GM06990 (cell line): ENCODE measurements around the gene AKT3.

Source experiments
- DNase-seq: peaks from one replicate; pipeline ENCODE4 v3.0.0-alpha.2; 2011; ENCODE audit not compliant: insufficient read length; ENCODE audit errors: extremely low read depth
- H3K27me3 ChIP-seq: replicated peaks from 2 replicates; pipeline ENCODE4 v1.6.0; 2011; ENCODE audit warnings: low read length; ENCODE audit not compliant: control insufficient read depth, insufficient read depth
- H3K36me3 ChIP-seq: 2 replicates; pipeline ENCODE4 v1.5.1; 2011; ENCODE audit warnings: low read length; ENCODE audit not compliant: control insufficient read depth, insufficient read depth
- H3K4me3 ChIP-seq: replicated peaks from 2 replicates; pipeline ENCODE4 v1.5.1; 2011; ENCODE audit warnings: low read depth, mild to moderate bottlenecking, control low read depth, low read length
- TF ChIP-seq, protein P1 (sequence below): IDR thresholded peaks from 2 replicates; pipeline ENCODE4 v1.5.1; 2011; ENCODE audit warnings: low read length, control low read depth, mild to moderate bottlenecking, inconsistent platforms; ENCODE audit not compliant: insufficient read depth, poor library complexity, severe bottlenecking

AKT3 gene

DNA sequence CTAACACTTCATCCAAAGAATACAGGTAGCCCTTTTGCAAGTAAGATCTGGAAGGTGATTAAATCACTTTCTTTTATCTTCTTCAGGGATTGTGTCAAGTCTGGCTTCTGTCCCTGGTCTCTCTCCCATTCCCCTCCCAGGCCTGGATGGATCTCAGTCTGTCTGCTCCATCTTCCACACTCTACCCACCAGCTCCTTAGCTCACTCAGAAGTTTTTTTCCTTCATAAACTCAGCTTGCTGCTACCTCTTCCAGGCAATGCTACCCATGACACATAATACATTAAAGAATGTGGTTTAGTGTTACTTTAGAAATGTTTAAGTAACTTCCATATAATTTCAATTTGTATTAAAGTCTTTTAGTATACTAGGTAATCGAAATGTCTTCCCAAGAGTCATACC is 133.1 kb downstream of the AKT3 start:
- Histone ChIP-seq H3K27me3 (no peaks in the 10 kb centered on the region), H3K4me3 (no peak overlapping the region), H3K36me3 (no peaks in the 10 kb centered on the region)
- TF ChIP-seq, protein P1, sequence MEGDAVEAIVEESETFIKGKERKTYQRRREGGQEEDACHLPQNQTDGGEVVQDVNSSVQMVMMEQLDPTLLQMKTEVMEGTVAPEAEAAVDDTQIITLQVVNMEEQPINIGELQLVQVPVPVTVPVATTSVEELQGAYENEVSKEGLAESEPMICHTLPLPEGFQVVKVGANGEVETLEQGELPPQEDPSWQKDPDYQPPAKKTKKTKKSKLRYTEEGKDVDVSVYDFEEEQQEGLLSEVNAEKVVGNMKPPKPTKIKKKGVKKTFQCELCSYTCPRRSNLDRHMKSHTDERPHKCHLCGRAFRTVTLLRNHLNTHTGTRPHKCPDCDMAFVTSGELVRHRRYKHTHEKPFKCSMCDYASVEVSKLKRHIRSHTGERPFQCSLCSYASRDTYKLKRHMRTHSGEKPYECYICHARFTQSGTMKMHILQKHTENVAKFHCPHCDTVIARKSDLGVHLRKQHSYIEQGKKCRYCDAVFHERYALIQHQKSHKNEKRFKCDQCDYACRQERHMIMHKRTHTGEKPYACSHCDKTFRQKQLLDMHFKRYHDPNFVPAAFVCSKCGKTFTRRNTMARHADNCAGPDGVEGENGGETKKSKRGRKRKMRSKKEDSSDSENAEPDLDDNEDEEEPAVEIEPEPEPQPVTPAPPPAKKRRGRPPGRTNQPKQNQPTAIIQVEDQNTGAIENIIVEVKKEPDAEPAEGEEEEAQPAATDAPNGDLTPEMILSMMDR = no peak
- DNase-seq = no peak

DNA sequence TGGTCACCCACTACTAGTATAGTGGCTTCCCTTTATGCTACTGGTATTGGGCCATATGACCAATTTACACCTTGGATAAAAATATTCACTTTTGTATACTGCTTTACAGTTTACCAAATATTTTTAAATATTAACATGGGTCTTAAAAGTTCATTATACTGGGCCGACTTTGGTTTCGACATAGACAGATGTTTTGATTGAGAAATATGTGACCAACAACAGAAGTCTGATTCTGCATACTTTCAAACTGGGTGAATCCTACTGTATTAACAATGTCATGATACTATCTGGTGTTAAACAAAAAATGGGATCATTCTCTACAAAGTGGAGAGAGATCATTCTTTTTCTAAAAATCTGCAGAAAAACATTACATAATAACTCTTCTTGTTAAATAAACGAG is 134.8 kb downstream of the AKT3 start:
- TF ChIP-seq, protein P1 = no peak
- Histone ChIP-seq H3K4me3 (no peak overlapping the region), H3K36me3 (no peaks in the 10 kb centered on the region), H3K27me3 (no peaks in the 10 kb centered on the region)
- no peak for DNase-seq

DNA sequence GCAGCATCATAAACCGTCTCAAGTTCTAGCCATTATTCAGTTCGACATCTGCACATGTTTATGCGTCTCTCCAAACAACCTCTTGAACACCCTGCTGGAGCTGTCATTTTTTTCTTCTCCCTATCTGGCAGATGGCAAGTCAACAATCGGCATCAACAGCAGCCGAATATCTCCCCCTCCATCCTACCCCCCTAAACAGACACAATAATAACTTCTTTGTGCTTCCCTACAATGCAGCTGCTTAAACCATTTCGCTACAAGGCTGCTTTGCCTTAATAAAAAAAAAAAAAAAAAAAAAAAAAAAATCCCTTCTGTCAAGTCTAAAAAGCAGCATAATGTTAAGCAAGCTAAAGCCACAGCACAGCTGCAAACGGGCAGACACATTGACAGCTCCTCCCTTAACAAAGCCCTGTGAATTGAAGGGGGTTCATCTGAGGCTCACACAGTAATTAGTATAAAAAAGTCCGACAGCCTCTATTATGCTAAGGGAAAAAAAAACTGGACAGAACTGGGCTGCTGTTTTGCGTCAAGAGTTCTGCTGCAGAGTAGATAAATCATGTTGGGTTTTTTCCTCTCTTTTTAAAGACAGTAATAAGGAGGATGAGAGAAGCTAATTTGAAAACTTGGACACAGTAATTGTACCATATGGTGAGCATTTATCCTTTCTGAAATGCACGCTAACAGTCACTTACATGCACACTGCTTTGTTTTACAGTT is 136.4 kb downstream of the AKT3 start:
- no peak overlapping the region for H3K4me3 ChIP-seq
- no peaks in the 10 kb centered on the region for H3K27me3 ChIP-seq
- no peaks in the 10 kb centered on the region for H3K36me3 ChIP-seq
- no peak for DNase-seq
- TF ChIP-seq, protein P1 = no peak

DNA sequence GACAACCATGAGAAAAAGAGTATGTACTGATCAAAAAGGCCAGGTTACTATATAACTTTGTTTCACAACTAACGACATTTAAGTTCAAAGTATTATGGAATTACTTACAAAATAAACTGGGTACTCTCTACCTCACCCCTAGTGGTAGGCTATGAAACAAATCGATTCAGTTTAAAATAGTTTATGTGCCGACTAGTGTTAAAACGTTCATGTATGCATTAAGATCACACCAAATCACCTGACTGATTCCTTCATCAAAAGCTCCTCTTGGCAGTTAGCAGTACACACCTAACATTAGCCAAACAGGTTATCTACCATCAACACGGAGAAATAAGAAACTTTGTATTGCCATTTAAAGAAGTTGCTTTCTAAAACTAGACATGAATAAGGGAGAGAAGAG is 137.1 kb downstream of the AKT3 start:
- H3K36me3 ChIP-seq = no peaks in the 10 kb centered on the region
- no peak for DNase-seq
- H3K27me3 ChIP-seq = no peaks in the 10 kb centered on the region
- no peak overlapping the region for H3K4me3 ChIP-seq
- TF ChIP-seq, protein P1 = no peak

DNA sequence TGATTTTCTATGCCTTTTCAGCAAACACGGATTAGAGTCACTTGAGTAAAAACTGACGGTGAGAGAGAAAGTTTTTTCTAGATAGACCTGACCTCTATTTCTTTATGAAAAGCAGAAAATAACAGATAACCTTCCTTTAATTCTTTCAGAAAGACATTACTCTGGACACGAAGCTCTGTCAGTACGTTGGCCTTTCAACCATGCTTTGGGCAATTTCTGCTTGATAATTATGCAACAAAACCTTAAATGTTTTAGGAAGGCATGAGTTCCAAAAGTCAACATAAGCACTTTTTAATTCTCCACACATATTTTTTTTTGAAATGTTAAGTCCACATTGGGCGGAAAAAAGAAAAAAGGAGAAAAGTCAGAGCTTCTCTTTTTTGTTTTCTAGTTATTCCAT is 137.8 kb downstream of the AKT3 start:
- H3K4me3 ChIP-seq = no peak overlapping the region

More for the DNA sequence above, 137.8 kb downstream of the AKT3 start:
- no peaks in the 10 kb centered on the region for H3K36me3 ChIP-seq
- no peaks in the 10 kb centered on the region for H3K27me3 ChIP-seq
- no peak for DNase-seq
- TF ChIP-seq, protein P1 = no peak
